ENCODE measurements around the gene KDM4B.
"Not testable (repeated sequence)": the region's sequence is repeated elsewhere in the genome, so short reads cannot be mapped to it uniquely, and the experiment has no call there.

- TF ChIP-seq CEBPB (IDR thresholded peaks at IDR 0.05; ENCODE audit: low read depth); CTCF (IDR thresholded peaks at IDR 0.05 in 2 of 3, conservative IDR thresholded peaks at IDR 0.05 in 1 of 3; ENCODE audit: borderline replicate concordance in 1 of 3, insufficient read depth in 1 of 3, low read depth in 2 of 3, low read length in 2 of 3); EZH2phosphoT487 (IDR thresholded peaks at IDR 0.05; ENCODE audit: borderline replicate concordance); POLR2AphosphoS5 (IDR thresholded peaks at IDR 0.05; ENCODE audit: low read depth, low read length); POLR2A (IDR thresholded peaks at IDR 0.05; ENCODE audit: borderline replicate concordance, extremely low read depth, insufficient read depth, insufficient read length); SP1 (IDR thresholded peaks at IDR 0.05; ENCODE audit: low read depth); TCF7L2 (IDR thresholded peaks at IDR 0.05; ENCODE audit: borderline replicate concordance, extremely low read depth, insufficient read depth, insufficient read length); YY1 (IDR thresholded peaks at IDR 0.05; ENCODE audit: extremely low read depth, insufficient replicate concordance, low read depth, low read length); EGR1 (IDR thresholded peaks at IDR 0.05; ENCODE audit: low read depth): not testable (repeated sequence)
Measured at GRCh38 chr19:5195587-5195986, 226.7 kb downstream of the KDM4B start.

Data from HCT116 (cell line).